H9 (cell line): ENCODE results near the gene TBL1X. TPM values are rescaled to one million over a fixed set of nuclear protein-coding genes. Genes with fewer than 3 reads are reported as not detected.

Experiments used
- DNase-seq: peaks from one replicate; pipeline ENCODE4 v3.0.0-alpha.2; 2017
- H2AFZ ChIP-seq: one replicate; pipeline ENCODE4 v1.6.1; 2013; ENCODE audit warnings: mild to moderate bottlenecking, low read length, control low read depth, moderate library complexity
- H2AK5ac ChIP-seq: 2 replicates; pipeline ENCODE4 v1.6.1; 2013; ENCODE audit warnings: low read length, control low read depth, mixed read lengths; ENCODE audit not compliant: insufficient read length
- H2BK120ac ChIP-seq: one replicate; pipeline ENCODE4 v1.6.1; 2013; ENCODE audit warnings: low read depth, mild to moderate bottlenecking, low read length, control low read depth, inconsistent platforms; ENCODE audit not compliant: poor library complexity, severe bottlenecking
- H2BK12ac ChIP-seq: 2 replicates; pipeline ENCODE4 v1.6.1; 2013; ENCODE audit warnings: low read length, control low read depth, mixed read lengths, low read depth; ENCODE audit not compliant: insufficient read length
- H2BK15ac ChIP-seq: 2 replicates; pipeline ENCODE4 v1.6.1; 2013; ENCODE audit warnings: low read depth, low read length, control low read depth
- H2BK20ac ChIP-seq: one replicate; pipeline ENCODE4 v1.6.1; 2013; ENCODE audit warnings: low read depth, mild to moderate bottlenecking, low read length, control low read depth, inconsistent platforms; ENCODE audit not compliant: poor library complexity, severe bottlenecking
- H2BK5ac ChIP-seq: 2 replicates; pipeline ENCODE4 v1.6.1; 2013; ENCODE audit warnings: low read length, control low read depth, mixed read lengths; ENCODE audit not compliant: insufficient read length
- H3K14ac ChIP-seq: 2 replicates; pipeline ENCODE4 v1.6.1; 2013; ENCODE audit warnings: low read length, control low read depth; ENCODE audit not compliant: insufficient read depth
- H3K18ac ChIP-seq: 2 replicates; pipeline ENCODE4 v1.6.1; 2013; ENCODE audit warnings: low read depth, mild to moderate bottlenecking, mixed read lengths, low read length, control low read depth; ENCODE audit not compliant: insufficient read length
- H3K23ac ChIP-seq: 2 replicates; pipeline ENCODE4 v1.6.1; 2013; ENCODE audit warnings: low read length, control low read depth, mixed read lengths, low read depth; ENCODE audit not compliant: insufficient read length
- H3K23me2 ChIP-seq: 2 replicates; pipeline ENCODE4 v1.6.1; 2013; ENCODE audit warnings: low read depth, mild to moderate bottlenecking, mixed read lengths, low read length, control low read depth; ENCODE audit not compliant: insufficient read length, poor library complexity, severe bottlenecking
- H3K27ac ChIP-seq: 2 replicates; pipeline ENCODE4 v1.5.1; 2013; ENCODE audit warnings: low read length, control low read depth, mixed read lengths, low read depth; ENCODE audit not compliant: insufficient read length
- H3K27me3 ChIP-seq: 2 replicates; pipeline ENCODE4 v1.6.1; 2013; ENCODE audit warnings: low read length, control low read depth, inconsistent platforms; ENCODE audit not compliant: insufficient read depth
- H3K4ac ChIP-seq: 2 replicates; pipeline ENCODE4 v1.6.1; 2013; ENCODE audit warnings: low read depth, mild to moderate bottlenecking, control low read depth, inconsistent platforms, low read length, moderate library complexity
- H3K4me1 ChIP-seq: 2 replicates; pipeline ENCODE4 v1.6.1; 2013; ENCODE audit warnings: low read length, control low read depth, inconsistent platforms; ENCODE audit not compliant: insufficient read depth
- H3K4me2 ChIP-seq: 2 replicates; pipeline ENCODE4 v1.6.1; 2013; ENCODE audit warnings: low read length, control low read depth, mixed read lengths; ENCODE audit not compliant: insufficient read length, insufficient read depth
- H3K56ac ChIP-seq: 2 replicates; pipeline ENCODE4 v1.6.1; 2013; ENCODE audit warnings: low read depth, mild to moderate bottlenecking, mixed read lengths, low read length, control low read depth; ENCODE audit not compliant: insufficient read length
- H3K79me1 ChIP-seq: 2 replicates; pipeline ENCODE4 v1.6.1; 2013; ENCODE audit warnings: low read depth, mild to moderate bottlenecking, moderate library complexity, low read length, control low read depth, inconsistent platforms; ENCODE audit not compliant: insufficient read depth, poor library complexity, severe bottlenecking
- H3K79me2 ChIP-seq: 2 replicates; pipeline ENCODE4 v1.6.1; 2013; ENCODE audit warnings: low read length, control low read depth, inconsistent platforms; ENCODE audit not compliant: insufficient read depth
- H3K9ac ChIP-seq: 2 replicates; pipeline ENCODE4 v1.6.1; 2013; ENCODE audit warnings: low read length, control low read depth, mixed read lengths; ENCODE audit not compliant: insufficient read length; ENCODE audit errors: extremely low read depth
- H3K9me3 ChIP-seq: one replicate; pipeline ENCODE4 v1.6.1; 2013; ENCODE audit warnings: low read depth, low read length, inconsistent platforms; ENCODE audit not compliant: control insufficient read depth
- H3T11ph ChIP-seq: one replicate; pipeline ENCODE4 v1.6.1; 2013; ENCODE audit warnings: mild to moderate bottlenecking, low read length, control low read depth, inconsistent platforms
- H4K20me1 ChIP-seq: one replicate; pipeline ENCODE4 v1.6.1; 2013; ENCODE audit not compliant: control insufficient read depth, insufficient read length, insufficient read depth
- H4K5ac ChIP-seq: 2 replicates; pipeline ENCODE4 v1.6.1; 2013; ENCODE audit warnings: low read depth, mild to moderate bottlenecking, mixed read lengths, low read length, control low read depth; ENCODE audit not compliant: insufficient read length
- H4K8ac ChIP-seq: replicated peaks from 2 replicates; pipeline ENCODE4 v1.6.1; 2013; ENCODE audit warnings: low read length, control low read depth, mixed read lengths, low read depth; ENCODE audit not compliant: insufficient read length
- H4K91ac ChIP-seq: 2 replicates; pipeline ENCODE4 v1.6.1; 2013; ENCODE audit warnings: low read depth, mild to moderate bottlenecking, moderate library complexity, mixed read lengths, low read length, control low read depth; ENCODE audit not compliant: insufficient read length
- H3K27ac Mint-ChIP-seq, 3 experiments: 2 replicates in 2 of 3; 3 replicates in 1 of 3; pipeline ENCODE4 v1.8.0; 2020 to 2021; ENCODE audit warnings: mixed read lengths in 3 of 3, mild to moderate bottlenecking in 1 of 3, moderate library complexity in 1 of 3
- H3K27me3 Mint-ChIP-seq: 2 replicates; pipeline ENCODE4 v1.8.0; 2021; ENCODE audit warnings: low read depth, mild to moderate bottlenecking, moderate library complexity, mixed read lengths
- H3K36me3 Mint-ChIP-seq, 3 experiments: 2 replicates in 2 of 3; 3 replicates in 1 of 3; pipeline ENCODE4 v1.8.0; 2020 to 2021; ENCODE audit warnings: low read depth in 3 of 3, mixed read lengths in 3 of 3; ENCODE audit not compliant: insufficient read depth in 1 of 3
- H3K4me1 Mint-ChIP-seq, 2 experiments: 2 replicates each; pipeline ENCODE4 v1.8.0; 2020; ENCODE audit warnings: mixed read lengths in 2 of 2
- H3K4me3 Mint-ChIP-seq, 2 experiments: 2 replicates in 1 of 2; 3 replicates in 1 of 2; pipeline ENCODE4 v1.8.0; 2020 to 2021; ENCODE audit warnings: mild to moderate bottlenecking in 2 of 2, mixed read lengths in 2 of 2, moderate library complexity in 1 of 2
- H3K9me3 Mint-ChIP-seq, 2 experiments: 2 replicates in 1 of 2; 3 replicates in 1 of 2; pipeline ENCODE4 v1.8.0; 2020; ENCODE audit warnings: mild to moderate bottlenecking in 2 of 2, mixed read lengths in 2 of 2, moderate library complexity in 1 of 2
- CTCF ChIP-seq: fragments of 200-600 bp; sonication (generic); conservative IDR thresholded peaks from 3 replicates; pipeline ENCODE4 v1.8.0; 2021; ENCODE audit warnings: antibody characterized with exemption, mild to moderate bottlenecking
- WGBS: extraction: QIAGEN DNeasy Blood & Tissue Kit; methylation state at CpG from one replicate; pipeline ENCODE4 v1.1.7; 2013; ENCODE audit warnings: missing lambda C conversion rate, low lambda C conversion rate, mixed read lengths; ENCODE audit not compliant: insufficient read length; ENCODE audit errors: extremely low coverage; 5-methylcytosine and 5-hydroxymethylcytosine counted together
- total RNA-seq: library from RNA; stranded (reverse); gene quantifications from 2 replicates; pipeline ENCODE4 v1.2.1, GENCODE V29; 2021

TBL1X gene
- total RNA-seq, 1 experiment from 2014 or later, result 24.1 TPM

GRCh38 chrX:9635368-9635767 is 170.5 kb downstream of the TBL1X start:
- H3K27ac ChIP-seq, result no peak overlapping the region
- H3K4me1 ChIP-seq, result peaks cover 6% of the 10 kb centered on the region; the same call in 1 of the 2 replicates
- peaks cover 11 to 16% of the 10 kb centered on the region in 2 experiments for H3K4me1 Mint-ChIP-seq
- no peaks in the 10 kb centered on the region; the same call in 1 of the 2 replicates for H3K27me3 Mint-ChIP-seq
- DNase-seq, result no peak
- no peaks in the 10 kb centered on the region for H4K20me1 ChIP-seq
- H3K23me2 ChIP-seq, result no peaks in the 10 kb centered on the region
- H3K56ac ChIP-seq, result no peak overlapping the region
- H3K79me2 ChIP-seq, result no peaks in the 10 kb centered on the region
- no peak overlapping the region for H2BK12ac ChIP-seq
- no peak overlapping the region for H2AK5ac ChIP-seq
- no peaks in the 10 kb centered on the region for H3K79me1 ChIP-seq
- H2BK120ac ChIP-seq, result no peak overlapping the region
- WGBS, result no CpG with 5 or more reads among the region's 4 CpGs
- no peak overlapping the region for H2BK15ac ChIP-seq
- no peak overlapping the region for H3T11ph ChIP-seq
- H3K27ac Mint-ChIP-seq, result no peak overlapping the region
- no peaks in the 10 kb centered on the region for H3K36me3 Mint-ChIP-seq
- H3K18ac ChIP-seq, result no peak overlapping the region
- H3K4ac ChIP-seq, result no peak overlapping the region
- H2BK5ac ChIP-seq, result no peak overlapping the region
- H3K27me3 ChIP-seq, result no peaks in the 10 kb centered on the region
- no peak overlapping the region for H2AFZ ChIP-seq
- no peaks in the 10 kb centered on the region for H3K9me3 ChIP-seq
- no peak overlapping the region for H4K5ac ChIP-seq
- no peak overlapping the region for H3K4me2 ChIP-seq
- H3K14ac ChIP-seq, result no peak overlapping the region; the same call in 1 of the 2 replicates
- H3K23ac ChIP-seq, result no peak overlapping the region
- H2BK20ac ChIP-seq, result no peak overlapping the region
- H3K9me3 Mint-ChIP-seq, result peaks cover 2 to 37% of the 10 kb centered on the region in 2 experiments; a peak in 2 of 5 replicates
- TF ChIP-seq CTCF, result no peak
- H3K4me3 Mint-ChIP-seq, result no peak overlapping the region
- no peak overlapping the region for H4K8ac ChIP-seq
- no peak overlapping the region for H3K9ac ChIP-seq
- no peak overlapping the region for H4K91ac ChIP-seq
